ENCODE data around the gene KIAA1191. TPM values are rescaled to one million over a fixed set of nuclear protein-coding genes. Genes with fewer than 3 reads are reported as not detected.
A peak's percentile ranks its signal among the peaks of the same experiment; 100 is the strongest.

The KIAA1191 gene
- total and polyA plus RNA-seq, 7 experiments from 2014 or later: 43.1 to 76.6 (median 60.5) TPM

DNA sequence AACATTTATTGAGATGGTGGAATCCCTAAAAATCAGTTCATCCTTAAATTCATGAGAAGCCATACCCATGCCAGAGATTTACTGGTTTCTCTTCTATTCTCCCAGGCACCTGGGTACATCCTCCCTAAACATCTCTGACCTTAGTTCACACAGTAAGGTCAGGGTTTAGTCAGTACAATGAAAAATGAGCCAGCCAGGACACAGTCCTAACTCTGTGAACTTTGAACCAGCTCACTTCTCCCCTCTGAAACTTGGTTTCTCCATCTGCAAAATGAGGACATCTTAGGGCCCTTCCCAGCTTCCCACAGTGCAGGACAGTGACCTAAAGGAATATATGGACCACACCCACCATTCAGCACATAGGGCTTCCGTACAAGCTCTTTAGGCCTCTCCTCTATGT, 24.9 kb upstream of the KIAA1191 start:
- intact Hi-C loops (cut with micrococcal nuclease): loop anchor here in 1 of 2 donors (10.0 kb wide), 1 partner anchor 152 kb away; the partner anchor contains the start of gene SIMC1
- DNase-seq: no peak
- H3K27ac ChIP-seq (ENCODE audit: low read depth, low read length): no peak overlapping the region
- Mint-ChIP-seq H3K27me3 (no peaks in the 10 kb centered on the region), H3K36me3 (peaks cover 3 to 29% (median 10%) of the 10 kb centered on the region in 5 donors), H3K9me3 (peaks cover 0 to 1% (median 0%) of the 10 kb centered on the region in 11 donors), H3K27ac (peak overlapping the region in 3 of 9 donors; percentile 20 to 34 (median 20)), H3K4me1 (peaks cover 14 to 42% (median 33%) of the 10 kb centered on the region in 7 donors), H3K4me3 (peak overlapping the region; percentile 21 to 100 (median 82))
- ChIA-PET POLR2A (interaction anchor here (0.9 to 4.8 kb wide), 4 partner anchors 12 to 252 kb away, joined by 3 to 53 read pairs (median 4); partner anchors contain the start of genes KIAA1191 and RNF44), CTCF (no interaction called here)
- no peak overlapping the region for H3K4me3 ChIP-seq (ENCODE audit: low read length)
- no peaks in the 10 kb centered on the region for H3K27me3 ChIP-seq (ENCODE audit: control insufficient read depth in 2 of 2, insufficient read depth in 2 of 2, low read length in 2 of 2)
- no peak for ATAC-seq
- peaks cover 0 to 46% (median 5%) of the 10 kb centered on the region in 3 experiments for H3K36me3 ChIP-seq (ENCODE audit: control insufficient read depth in 2 of 3, insufficient read depth in 3 of 3, low read length in 3 of 3)
- no peaks in the 10 kb centered on the region for H3K9me3 ChIP-seq (ENCODE audit: control insufficient read depth in 2 of 3, low read length in 3 of 3)
- H3K4me1 ChIP-seq (ENCODE audit: control insufficient read depth in 2 of 2, insufficient read depth in 2 of 2, low read length in 2 of 2): peaks cover 18% of the 10 kb centered on the region in 2 donors

- Mint-ChIP-seq H3K36me3 (peaks cover 3 to 30% (median 10%) of the 10 kb centered on the region in 5 donors), H3K4me3 (no peak overlapping the region), H3K9me3 (peaks cover 0 to 1% (median 0%) of the 10 kb centered on the region in 11 donors), H3K4me1 (peaks cover 14 to 42% (median 29%) of the 10 kb centered on the region in 7 donors), H3K27ac (peak overlapping the region in 1 of 9 donors; percentile 41), H3K27me3 (no peaks in the 10 kb centered on the region)
- ChIA-PET POLR2A (interaction anchor here (1.5 to 4.8 kb wide), 2 partner anchors 23 to 63 kb away, joined by 3 to 53 read pairs; partner anchors contain the start of genes FAF2 and KIAA1191), CTCF (no interaction called here)
- intact Hi-C loops (cut with micrococcal nuclease): loop anchor here in 1 of 2 donors (10.0 kb wide), 1 partner anchor 150 kb away; the partner anchor contains the start of gene SIMC1
- DNase-seq (no peak), ATAC-seq (no peak)
- no peaks in the 10 kb centered on the region for H3K9me3 ChIP-seq (ENCODE audit: control insufficient read depth in 2 of 3, low read length in 3 of 3)
- H3K4me1 ChIP-seq (ENCODE audit: control insufficient read depth in 2 of 2, insufficient read depth in 2 of 2, low read length in 2 of 2): peaks cover 18% of the 10 kb centered on the region in 2 donors
- peaks cover 0 to 53% (median 5%) of the 10 kb centered on the region in 3 experiments for H3K36me3 ChIP-seq (ENCODE audit: control insufficient read depth in 2 of 3, insufficient read depth in 3 of 3, low read length in 3 of 3)
- no peak overlapping the region for H3K4me3 ChIP-seq (ENCODE audit: low read length)
- no peaks in the 10 kb centered on the region for H3K27me3 ChIP-seq (ENCODE audit: control insufficient read depth in 2 of 2, insufficient read depth in 2 of 2, low read length in 2 of 2)
- H3K27ac ChIP-seq (ENCODE audit: low read depth, low read length): no peak overlapping the region
Observed at GRCh38 chr5:176384991-176385390, 23.4 kb upstream of the KIAA1191 start.

- peaks cover 13 to 15% of the 10 kb centered on the region in 2 donors for H3K4me1 ChIP-seq (ENCODE audit: control insufficient read depth in 2 of 2, insufficient read depth in 2 of 2, low read length in 2 of 2)
- H3K4me1 Mint-ChIP-seq: peaks cover 14 to 38% (median 27%) of the 10 kb centered on the region in 7 donors
- no peak overlapping the region for H3K27ac Mint-ChIP-seq
- no peak overlapping the region for H3K27ac ChIP-seq (ENCODE audit: low read depth, low read length)
- intact Hi-C loops (cut with micrococcal nuclease): loop anchor here in 1 of 2 donors (10.0 kb wide), 1 partner anchor 150 kb away; the partner anchor contains the start of gene SIMC1
- H3K27me3 ChIP-seq (ENCODE audit: control insufficient read depth in 2 of 2, insufficient read depth in 2 of 2, low read length in 2 of 2): no peaks in the 10 kb centered on the region
- H3K36me3 Mint-ChIP-seq: peaks cover 3 to 36% (median 14%) of the 10 kb centered on the region in 5 donors
- H3K36me3 ChIP-seq (ENCODE audit: control insufficient read depth in 2 of 3, insufficient read depth in 3 of 3, low read length in 3 of 3): peaks cover 0 to 53% (median 5%) of the 10 kb centered on the region in 3 experiments
- H3K9me3 ChIP-seq (ENCODE audit: control insufficient read depth in 2 of 3, low read length in 3 of 3): no peaks in the 10 kb centered on the region
- DNase-seq (no peak), ATAC-seq (no peak)
- POLR2A ChIA-PET: interaction anchor here (1.5 kb wide), 1 partner anchor 63 kb away, joined by 3 read pairs; the partner anchor contains the start of gene FAF2
- H3K4me3 ChIP-seq (ENCODE audit: low read length): no peak overlapping the region
- H3K4me3 Mint-ChIP-seq: no peak overlapping the region
- peaks cover 0 to 1% (median 0%) of the 10 kb centered on the region in 11 donors for H3K9me3 Mint-ChIP-seq
- H3K27me3 Mint-ChIP-seq: no peaks in the 10 kb centered on the region
- CTCF ChIA-PET: no interaction called here
Observed at GRCh38 chr5:176384366-176384930, 22.9 kb upstream of the KIAA1191 start.

DNA sequence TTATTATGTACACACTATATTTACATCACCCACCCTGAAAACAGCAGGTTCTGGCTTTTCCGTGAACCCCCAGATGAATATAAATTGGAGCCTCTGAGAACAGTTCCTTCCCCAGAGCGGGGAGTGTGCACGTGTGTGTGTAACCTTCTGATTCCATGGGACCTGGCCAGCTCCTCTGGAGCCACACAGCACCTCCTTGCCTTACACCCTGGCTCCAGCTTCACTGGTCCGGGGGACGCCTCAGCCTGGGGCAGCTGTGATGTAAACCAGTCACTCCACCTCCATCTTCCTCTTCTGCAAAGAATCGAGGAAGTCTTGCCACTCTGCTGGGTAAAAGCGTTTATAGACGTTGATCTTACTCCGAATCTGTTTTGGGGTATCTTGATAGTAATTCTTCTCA, 22.4 kb upstream of the KIAA1191 start:
- Mint-ChIP-seq H3K9me3 (no peaks in the 10 kb centered on the region), H3K27ac (no peak overlapping the region), H3K36me3 (peaks cover 3 to 38% (median 14%) of the 10 kb centered on the region in 5 donors), H3K27me3 (no peaks in the 10 kb centered on the region), H3K4me3 (no peak overlapping the region), H3K4me1 (peaks cover 14 to 34% (median 27%) of the 10 kb centered on the region in 7 donors)
- POLR2A ChIA-PET: no interaction called here
- intact Hi-C loops (cut with micrococcal nuclease): loop anchor here in 1 of 2 donors (10.0 kb wide), 1 partner anchor 149 kb away; the partner anchor contains the start of gene SIMC1
- DNase-seq (no peak), ATAC-seq (no peak)
- Histone ChIP-seq H3K4me3 (ENCODE audit: low read length) (no peak overlapping the region), H3K4me1 (ENCODE audit: control insufficient read depth in 2 of 2, insufficient read depth in 2 of 2, low read length in 2 of 2) (peaks cover 12% of the 10 kb centered on the region in 2 donors), H3K27ac (ENCODE audit: low read depth, low read length) (no peak overlapping the region), H3K27me3 (ENCODE audit: control insufficient read depth in 2 of 2, insufficient read depth in 2 of 2, low read length in 2 of 2) (no peaks in the 10 kb centered on the region), H3K9me3 (ENCODE audit: control insufficient read depth in 2 of 3, low read length in 3 of 3) (no peaks in the 10 kb centered on the region), H3K36me3 (ENCODE audit: control insufficient read depth in 2 of 3, insufficient read depth in 3 of 3, low read length in 3 of 3) (peaks cover 0 to 53% (median 5%) of the 10 kb centered on the region in 3 experiments)
- CTCF ChIA-PET: no interaction called here

DNA sequence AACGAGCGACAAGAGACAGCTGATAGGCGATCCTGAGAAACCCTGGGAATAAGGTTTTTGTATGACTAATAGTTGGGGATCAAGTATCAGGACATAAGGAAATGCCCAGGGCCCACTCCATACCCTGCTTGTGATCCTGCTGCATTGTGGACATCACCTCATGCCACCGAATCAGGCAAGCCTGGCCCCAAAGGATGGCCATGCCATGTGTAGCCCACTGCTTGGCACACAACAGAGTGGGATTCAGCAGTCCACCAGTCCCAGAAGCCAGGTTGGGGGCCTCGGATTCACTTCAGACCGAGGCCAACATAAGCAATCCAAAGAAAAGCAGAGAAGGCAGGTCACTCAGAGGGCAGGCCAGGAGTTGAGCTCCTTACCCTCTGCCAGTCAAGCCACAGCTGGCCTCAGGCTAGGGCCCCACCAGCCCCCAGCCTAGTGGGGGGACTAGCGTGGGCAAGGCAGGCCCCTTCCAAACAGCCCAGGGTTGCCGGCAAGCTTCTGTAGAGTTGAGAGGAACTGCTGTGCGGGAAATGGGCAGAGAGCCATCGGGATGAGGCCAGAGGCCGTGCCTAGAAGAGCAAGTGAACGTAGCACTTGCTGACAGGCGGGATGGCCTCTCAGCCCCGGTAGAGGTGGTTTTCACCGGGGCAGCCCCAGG, 21.8 kb upstream of the KIAA1191 start:
- H3K27me3 ChIP-seq (ENCODE audit: control insufficient read depth in 2 of 2, insufficient read depth in 2 of 2, low read length in 2 of 2): no peaks in the 10 kb centered on the region
- no peaks in the 10 kb centered on the region for H3K9me3 ChIP-seq (ENCODE audit: control insufficient read depth in 2 of 3, low read length in 3 of 3)
- H3K27ac ChIP-seq (ENCODE audit: low read depth, low read length): no peak overlapping the region
- H3K4me1 ChIP-seq (ENCODE audit: control insufficient read depth in 2 of 2, insufficient read depth in 2 of 2, low read length in 2 of 2): peaks cover 12% of the 10 kb centered on the region in 2 donors
- peaks cover 0 to 53% (median 5%) of the 10 kb centered on the region in 3 experiments for H3K36me3 ChIP-seq (ENCODE audit: control insufficient read depth in 2 of 3, insufficient read depth in 3 of 3, low read length in 3 of 3)
- H3K27me3 Mint-ChIP-seq: no peaks in the 10 kb centered on the region
- no peaks in the 10 kb centered on the region for H3K9me3 Mint-ChIP-seq
- intact Hi-C loops (cut with micrococcal nuclease): loop anchor here in 1 of 2 donors (10.0 kb wide), 1 partner anchor 149 kb away; the partner anchor contains the start of gene SIMC1
- CTCF ChIA-PET: no interaction called here
- H3K4me1 Mint-ChIP-seq: peaks cover 14 to 29% (median 26%) of the 10 kb centered on the region in 7 donors
- ATAC-seq (no peak), DNase-seq (no peak)
- POLR2A ChIA-PET: no interaction called here
- H3K4me3 Mint-ChIP-seq: no peak overlapping the region
- H3K36me3 Mint-ChIP-seq: peaks cover 3 to 38% (median 14%) of the 10 kb centered on the region in 5 donors
- no peak overlapping the region for H3K27ac Mint-ChIP-seq
- H3K4me3 ChIP-seq (ENCODE audit: low read length): no peak overlapping the region

- Histone ChIP-seq H3K36me3 (ENCODE audit: control insufficient read depth in 2 of 3, insufficient read depth in 3 of 3, low read length in 3 of 3) (peaks cover 0 to 50% (median 5%) of the 10 kb centered on the region in 3 experiments), H3K4me3 (ENCODE audit: low read length) (no peak overlapping the region), H3K27me3 (ENCODE audit: control insufficient read depth in 2 of 2, insufficient read depth in 2 of 2, low read length in 2 of 2) (no peaks in the 10 kb centered on the region), H3K9me3 (ENCODE audit: control insufficient read depth in 2 of 3, low read length in 3 of 3) (no peaks in the 10 kb centered on the region), H3K27ac (ENCODE audit: low read depth, low read length) (no peak overlapping the region), H3K4me1 (ENCODE audit: control insufficient read depth in 2 of 2, insufficient read depth in 2 of 2, low read length in 2 of 2) (peaks cover 8 to 11% of the 10 kb centered on the region in 2 donors)
- H3K36me3 Mint-ChIP-seq: peaks cover 3 to 38% (median 14%) of the 10 kb centered on the region in 5 donors
- no peak for ATAC-seq
- no peak for DNase-seq
- CTCF ChIA-PET: no interaction called here
- H3K4me1 Mint-ChIP-seq: peaks cover 11 to 23% (median 22%) of the 10 kb centered on the region in 7 donors
- H3K4me3 Mint-ChIP-seq: no peak overlapping the region
- H3K9me3 Mint-ChIP-seq: no peaks in the 10 kb centered on the region
- intact Hi-C loops (cut with micrococcal nuclease): loop anchor here in 1 of 2 donors (10.0 kb wide), 1 partner anchor 148 kb away; the partner anchor contains the start of gene SIMC1
- no peaks in the 10 kb centered on the region for H3K27me3 Mint-ChIP-seq
- H3K27ac Mint-ChIP-seq: no peak overlapping the region
- POLR2A ChIA-PET: no interaction called here
Observed at GRCh38 chr5:176382721-176383120, 21.2 kb upstream of the KIAA1191 start.
